Hepatocyte (in vitro differentiated cells): Measurements from ENCODE around the gene RASGRF1.

Experiments used
- EZH2 ChIP-seq: fragments of 200-600 bp; sonication (generic); IDR thresholded peaks from 2 replicates; pipeline ENCODE4 v1.6.1; 2016; ENCODE audit warnings: antibody characterized with exemption, mild to moderate bottlenecking, borderline replicate concordance
- TF ChIP-seq, protein P1 (sequence below): fragments of 200-600 bp; sonication (generic); IDR thresholded peaks from 2 replicates; pipeline ENCODE4 v1.5.1; 2016; ENCODE audit warnings: antibody characterized with exemption, mild to moderate bottlenecking; ENCODE audit not compliant: poor library complexity

GRCh38 chr15:79057050-79057449 is 33.5 kb downstream of the RASGRF1 start:
- no peak for TF ChIP-seq EZH2
- TF ChIP-seq, protein P1, sequence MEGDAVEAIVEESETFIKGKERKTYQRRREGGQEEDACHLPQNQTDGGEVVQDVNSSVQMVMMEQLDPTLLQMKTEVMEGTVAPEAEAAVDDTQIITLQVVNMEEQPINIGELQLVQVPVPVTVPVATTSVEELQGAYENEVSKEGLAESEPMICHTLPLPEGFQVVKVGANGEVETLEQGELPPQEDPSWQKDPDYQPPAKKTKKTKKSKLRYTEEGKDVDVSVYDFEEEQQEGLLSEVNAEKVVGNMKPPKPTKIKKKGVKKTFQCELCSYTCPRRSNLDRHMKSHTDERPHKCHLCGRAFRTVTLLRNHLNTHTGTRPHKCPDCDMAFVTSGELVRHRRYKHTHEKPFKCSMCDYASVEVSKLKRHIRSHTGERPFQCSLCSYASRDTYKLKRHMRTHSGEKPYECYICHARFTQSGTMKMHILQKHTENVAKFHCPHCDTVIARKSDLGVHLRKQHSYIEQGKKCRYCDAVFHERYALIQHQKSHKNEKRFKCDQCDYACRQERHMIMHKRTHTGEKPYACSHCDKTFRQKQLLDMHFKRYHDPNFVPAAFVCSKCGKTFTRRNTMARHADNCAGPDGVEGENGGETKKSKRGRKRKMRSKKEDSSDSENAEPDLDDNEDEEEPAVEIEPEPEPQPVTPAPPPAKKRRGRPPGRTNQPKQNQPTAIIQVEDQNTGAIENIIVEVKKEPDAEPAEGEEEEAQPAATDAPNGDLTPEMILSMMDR, result no peak
